GM23338 (cell line): ENCODE data around the gene RASL10B.

Experiments used
- ETS1 ChIP-seq: IDR thresholded peaks from 2 replicates; pipeline ENCODE4 v1.6.1; 2016; ENCODE audit warnings: antibody characterized with exemption
- EZH2 ChIP-seq: fragments of 200-600 bp; sonication (generic); IDR thresholded peaks from one replicate; pipeline ENCODE4 v1.8.0; 2017; ENCODE audit warnings: antibody characterized with exemption, mild to moderate bottlenecking, low read depth; ENCODE audit not compliant: unreplicated experiment
- EZH2phosphoT487 ChIP-seq: fragments of 200-600 bp; sonication (generic); IDR thresholded peaks from one replicate; pipeline ENCODE4 v1.8.1; 2018; ENCODE audit warnings: antibody characterized with exemption; ENCODE audit not compliant: unreplicated experiment
- NANOG ChIP-seq: IDR thresholded peaks from 2 replicates; pipeline ENCODE4 v1.6.1; 2016; ENCODE audit warnings: antibody characterized with exemption, borderline replicate concordance
- POLR2AphosphoS5 ChIP-seq: IDR thresholded peaks from 2 replicates; pipeline ENCODE4 v1.6.1; 2016; ENCODE audit warnings: antibody characterized with exemption, low read depth
- REST ChIP-seq: IDR thresholded peaks from one replicate; pipeline ENCODE4 v1.6.1; 2018; ENCODE audit warnings: antibody characterized with exemption; ENCODE audit not compliant: unreplicated experiment
- STAT1 ChIP-seq: IDR thresholded peaks from one replicate; pipeline ENCODE4 v1.6.1; 2016; ENCODE audit warnings: antibody characterized with exemption; ENCODE audit not compliant: unreplicated experiment
- TF ChIP-seq, protein P1 (sequence below), 2 experiments: fragments of 200-600 bp in 1 of 2; sonication (generic) in 1 of 2; conservative IDR thresholded peaks; 2 replicates each; pipeline versions ENCODE4 v1.5.1 to v1.6.1; 2016 to 2017; ENCODE audit warnings: antibody characterized with exemption in 2 of 2, low read depth in 2 of 2, mild to moderate bottlenecking in 2 of 2, moderate library complexity in 1 of 2

- TF ChIP-seq, protein P1, sequence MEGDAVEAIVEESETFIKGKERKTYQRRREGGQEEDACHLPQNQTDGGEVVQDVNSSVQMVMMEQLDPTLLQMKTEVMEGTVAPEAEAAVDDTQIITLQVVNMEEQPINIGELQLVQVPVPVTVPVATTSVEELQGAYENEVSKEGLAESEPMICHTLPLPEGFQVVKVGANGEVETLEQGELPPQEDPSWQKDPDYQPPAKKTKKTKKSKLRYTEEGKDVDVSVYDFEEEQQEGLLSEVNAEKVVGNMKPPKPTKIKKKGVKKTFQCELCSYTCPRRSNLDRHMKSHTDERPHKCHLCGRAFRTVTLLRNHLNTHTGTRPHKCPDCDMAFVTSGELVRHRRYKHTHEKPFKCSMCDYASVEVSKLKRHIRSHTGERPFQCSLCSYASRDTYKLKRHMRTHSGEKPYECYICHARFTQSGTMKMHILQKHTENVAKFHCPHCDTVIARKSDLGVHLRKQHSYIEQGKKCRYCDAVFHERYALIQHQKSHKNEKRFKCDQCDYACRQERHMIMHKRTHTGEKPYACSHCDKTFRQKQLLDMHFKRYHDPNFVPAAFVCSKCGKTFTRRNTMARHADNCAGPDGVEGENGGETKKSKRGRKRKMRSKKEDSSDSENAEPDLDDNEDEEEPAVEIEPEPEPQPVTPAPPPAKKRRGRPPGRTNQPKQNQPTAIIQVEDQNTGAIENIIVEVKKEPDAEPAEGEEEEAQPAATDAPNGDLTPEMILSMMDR (conservative IDR thresholded peaks at IDR 0.05; ENCODE audit: low read depth in 2 of 2): no peak
- no peak for TF ChIP-seq EZH2
- TF ChIP-seq POLR2AphosphoS5: no peak
- TF ChIP-seq EZH2phosphoT487: no peak
- TF ChIP-seq STAT1: no peak
- TF ChIP-seq ETS1: no peak
- TF ChIP-seq REST: no peak
- no peak for TF ChIP-seq NANOG
Observed at GRCh38 chr17:35768797-35769196, 37.4 kb downstream of the RASL10B start.
